ENCODE measurements around the gene NUTM2F.
"Not testable (repeated sequence)": the region's sequence is repeated elsewhere in the genome, so short reads cannot be mapped to it uniquely, and the experiment has no call there.

NUTM2F gene, protein sequence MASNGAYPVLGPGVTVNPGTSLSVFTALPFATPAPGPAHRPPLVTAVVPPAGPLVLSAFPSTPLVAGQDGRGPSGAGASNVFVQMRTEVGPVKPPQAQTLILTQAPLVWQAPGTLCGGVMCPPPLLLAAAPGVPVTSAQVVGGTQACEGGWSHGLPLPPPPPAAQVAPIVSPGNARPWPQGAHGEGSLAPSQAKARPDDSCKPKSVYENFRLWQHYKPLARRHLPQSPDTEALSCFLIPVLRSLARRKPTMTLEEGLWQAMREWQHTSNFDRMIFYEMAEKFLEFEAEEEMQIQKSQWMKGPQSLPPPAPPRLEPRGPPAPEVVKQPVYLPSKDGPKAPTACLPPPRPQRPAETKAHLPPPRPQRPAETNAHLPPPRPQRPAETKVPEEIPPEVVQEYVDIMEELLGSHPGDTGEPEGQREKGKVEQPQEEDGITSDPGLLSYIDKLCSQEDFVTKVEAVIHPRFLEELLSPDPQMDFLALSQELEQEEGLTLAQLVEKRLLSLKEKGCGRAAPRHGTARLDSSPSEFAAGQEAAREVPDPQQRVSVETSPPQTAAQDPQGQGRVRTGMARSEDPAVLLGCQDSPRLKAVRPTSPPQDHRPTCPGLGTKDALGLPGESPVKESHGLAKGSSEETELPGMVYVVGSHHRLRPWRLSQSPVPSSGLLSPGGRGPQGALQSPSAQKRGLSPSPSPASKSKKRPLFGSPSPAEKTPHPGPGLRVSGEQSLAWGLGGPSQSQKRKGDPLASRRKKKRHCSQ

DNA sequence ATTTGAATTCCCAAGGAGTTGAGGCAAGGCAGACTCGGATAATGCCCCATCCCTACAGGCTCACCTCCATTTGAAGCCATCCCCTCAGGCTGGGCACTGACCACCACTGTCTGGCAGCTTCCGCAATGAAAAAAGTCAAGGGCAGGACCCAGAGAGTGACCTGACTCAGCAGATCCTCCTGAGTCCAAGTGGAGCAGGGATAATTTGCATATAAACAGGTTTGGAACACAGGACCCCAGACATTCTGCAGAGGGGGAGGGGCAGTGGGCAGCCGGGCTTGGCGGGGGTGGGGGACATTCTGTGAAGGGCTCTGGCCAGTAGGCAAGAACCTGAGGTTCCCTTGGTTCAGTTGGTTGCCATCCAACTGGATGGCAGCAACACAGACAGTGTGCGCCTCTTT is at the start of gene NUTM2F:
Gene NUTM2F, minus strand, starts transcription at position 101 of the 400 bp plus-strand sequence. Its CDS starts 21 bp downstream, at position 80.
- not testable (repeated sequence) for DNase-seq (ENCODE audit: low spot score)

DNA sequence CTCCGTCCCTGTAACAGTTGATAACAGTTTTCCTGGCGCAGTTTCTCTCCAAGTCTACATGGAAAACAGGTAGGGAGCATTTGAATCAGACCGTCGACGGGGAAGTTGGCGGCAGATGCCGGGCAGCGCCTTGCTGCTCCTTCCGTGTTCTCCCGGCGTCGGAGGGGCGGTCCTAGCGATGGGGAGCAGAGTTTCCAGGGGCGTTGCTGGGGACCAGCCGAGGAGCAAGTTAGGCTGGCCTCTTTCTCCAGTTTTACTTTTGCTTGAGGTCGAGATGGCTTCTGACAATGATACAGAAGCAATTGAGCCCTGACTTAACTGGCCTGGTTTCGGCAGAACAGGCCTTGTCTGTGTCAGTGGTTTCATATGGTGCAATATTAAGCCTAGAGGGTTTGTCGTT is 46.8 kb upstream of the NUTM2F start:
- DNase-seq (ENCODE audit: low spot score): not testable (repeated sequence)

DNA sequence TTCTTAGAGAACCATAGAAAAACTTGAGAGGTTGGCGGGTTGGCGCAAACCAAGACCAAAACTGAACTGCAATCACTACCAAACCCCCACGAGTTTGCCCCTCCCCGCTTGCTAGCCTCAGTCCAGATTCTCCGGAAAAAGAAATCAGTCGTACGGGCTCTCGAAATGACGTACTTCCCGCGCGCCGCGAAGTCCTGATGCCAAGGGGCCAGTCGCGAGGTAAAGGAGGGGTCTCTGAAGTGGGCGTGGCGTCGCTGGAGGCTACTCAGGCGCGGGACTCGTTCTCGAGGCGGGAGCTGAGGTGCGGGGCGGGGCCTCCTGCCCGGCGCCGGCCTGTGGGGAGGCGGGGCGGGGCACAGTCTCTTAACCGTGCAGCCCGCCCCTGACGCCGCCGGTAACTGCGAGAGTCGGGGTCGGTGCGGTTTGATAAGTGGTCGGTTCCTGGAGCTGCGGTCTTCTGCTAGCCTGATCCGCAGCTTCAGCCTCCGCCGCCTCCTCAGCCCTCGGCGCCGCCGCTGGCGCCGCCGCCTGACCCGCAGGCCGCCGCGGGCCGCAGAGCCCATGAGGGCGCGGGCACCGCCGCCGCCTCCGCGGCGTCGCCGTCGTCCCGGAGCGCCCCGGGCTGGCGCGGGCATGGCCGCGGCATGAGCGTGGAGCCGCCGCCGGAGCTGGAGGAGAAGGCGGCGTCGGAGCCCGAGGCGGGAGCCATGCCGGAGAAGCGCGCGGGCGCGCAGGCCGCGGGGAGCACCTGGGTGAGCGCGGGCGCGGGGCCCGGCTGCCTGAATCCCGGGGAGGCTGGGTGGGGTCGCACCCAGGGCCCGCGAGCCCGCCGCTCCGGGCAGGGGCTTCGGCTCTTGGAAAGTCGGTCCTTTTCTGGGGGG is 46.0 kb upstream of the NUTM2F start:
- peak; percentile 88 for DNase-seq (ENCODE audit: low spot score)

DNA sequence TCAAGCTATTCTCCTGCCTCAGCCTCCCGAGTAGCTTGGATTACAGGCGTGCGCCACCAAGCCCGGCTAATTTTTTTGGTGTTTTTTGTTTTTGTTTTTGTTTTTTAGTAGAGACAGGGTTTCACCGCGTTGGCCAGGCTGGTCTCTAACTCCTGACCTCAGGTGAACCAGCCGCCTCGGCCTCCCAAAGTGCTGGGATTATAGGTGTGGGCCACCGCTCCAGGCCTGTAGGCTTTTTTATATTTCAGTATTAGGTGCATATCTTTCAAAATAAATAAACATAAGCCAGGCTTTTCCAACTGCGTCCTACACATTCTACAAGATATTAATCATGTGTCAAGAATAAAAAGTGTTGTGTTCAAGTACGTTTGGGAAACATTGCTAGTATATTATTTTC is 45.3 kb upstream of the NUTM2F start:
- not testable (repeated sequence) for DNase-seq (ENCODE audit: low spot score)

DNA sequence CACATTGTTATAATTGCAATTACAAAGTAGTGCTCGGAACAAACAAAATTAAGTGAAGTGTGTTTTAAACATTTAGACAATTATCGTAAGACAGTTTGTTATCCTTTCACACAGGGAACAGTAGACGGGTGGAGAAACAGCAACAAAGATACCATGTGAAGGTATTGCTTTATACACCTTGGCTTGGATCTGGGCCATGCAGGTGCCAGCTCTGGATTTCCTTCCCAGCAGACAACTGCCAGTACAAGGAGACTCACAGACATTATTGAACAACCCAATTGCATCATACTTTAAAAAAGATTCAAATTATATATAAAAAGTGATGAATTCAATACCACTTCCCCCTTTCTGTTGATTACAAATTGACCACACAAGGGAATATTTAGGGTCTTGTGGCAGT is 41.8 kb upstream of the NUTM2F start:
- DNase-seq (ENCODE audit: low spot score): not testable (repeated sequence)

DNA sequence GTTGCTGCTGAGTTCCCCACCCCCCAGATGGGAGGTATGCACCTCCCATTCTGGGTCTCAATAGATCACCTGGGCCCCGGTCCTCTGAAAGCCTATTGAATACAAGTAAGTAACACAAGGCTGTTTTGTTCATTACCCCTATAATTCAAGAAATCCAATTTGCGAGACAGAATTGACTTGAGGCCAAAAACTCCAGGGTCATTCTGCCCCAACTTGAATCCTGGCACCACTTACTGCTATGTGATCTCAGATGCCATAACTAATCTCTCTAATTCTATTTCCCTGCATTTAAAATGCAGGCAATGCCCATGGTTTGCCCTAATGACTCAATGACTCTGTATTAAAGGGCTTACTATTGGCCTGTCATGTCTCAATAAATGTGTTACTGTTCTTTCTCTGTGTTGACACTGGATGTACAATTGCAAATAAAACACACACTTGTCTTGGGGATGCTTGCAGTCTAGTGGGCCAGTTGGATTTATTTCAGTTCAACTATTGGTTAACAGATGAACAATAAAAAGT is 35.7 kb upstream of the NUTM2F start:
- DNase-seq (ENCODE audit: low spot score): not testable (repeated sequence)

DNA sequence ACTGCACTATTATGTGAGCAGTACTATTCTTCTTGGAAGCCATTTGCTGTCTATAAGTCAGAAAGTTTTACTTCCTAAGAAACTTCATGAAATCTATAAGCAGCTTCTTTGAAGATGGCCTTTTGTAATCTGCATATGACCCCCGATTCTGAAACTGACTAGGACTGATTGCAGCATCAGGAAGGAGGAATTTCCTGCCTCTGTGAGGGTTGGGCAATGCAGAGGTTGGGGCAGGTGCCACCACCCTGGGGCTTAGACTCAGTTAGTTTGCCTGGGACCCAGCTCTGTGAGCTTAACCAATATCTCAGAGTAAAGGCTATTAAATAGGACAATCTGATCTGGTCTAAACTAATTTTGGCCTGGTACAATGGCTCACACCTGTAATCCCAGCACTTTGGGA is 28.7 kb upstream of the NUTM2F start:
- not testable (repeated sequence) for DNase-seq (ENCODE audit: low spot score)

DNA sequence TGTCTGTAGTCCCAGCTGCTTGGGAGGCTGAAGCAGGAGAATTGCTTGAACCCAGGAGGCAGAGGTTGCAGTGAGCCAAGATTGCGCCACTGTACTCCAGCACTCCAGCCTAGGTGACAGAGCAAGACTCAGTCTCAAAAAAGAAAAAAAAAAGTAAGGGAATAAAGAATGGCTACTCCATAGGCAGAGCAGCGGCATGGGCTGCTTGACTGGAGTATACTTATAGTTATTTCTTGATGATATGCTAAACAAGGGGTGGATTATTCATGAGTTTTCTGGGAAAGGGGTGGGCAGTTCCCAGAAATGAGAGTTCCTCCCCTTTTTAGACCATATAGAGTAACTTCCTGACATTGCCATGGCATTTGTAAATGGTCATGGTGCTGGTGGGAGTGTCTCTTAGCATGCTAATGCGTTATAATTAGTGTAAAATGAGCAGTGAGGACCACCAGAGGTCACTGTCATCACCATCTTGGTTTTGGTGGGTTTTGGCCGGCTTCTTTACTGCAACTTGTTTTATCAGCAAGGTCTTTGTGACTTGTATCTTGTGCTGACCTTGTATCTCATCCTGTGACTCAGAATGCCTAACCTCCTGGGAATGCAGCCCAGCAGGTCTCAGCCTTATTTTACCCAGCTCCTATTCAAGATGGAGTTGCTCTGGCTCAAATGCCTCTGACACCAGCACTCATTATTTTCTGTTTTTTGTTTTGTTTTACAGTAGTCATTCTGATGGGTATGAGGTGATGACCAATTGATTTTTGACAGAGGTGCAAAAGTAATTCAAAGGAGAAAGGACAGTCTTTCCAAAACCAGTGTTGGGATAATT is 23.7 kb upstream of the NUTM2F start:
- not testable (repeated sequence) for DNase-seq (ENCODE audit: low spot score)

DNA sequence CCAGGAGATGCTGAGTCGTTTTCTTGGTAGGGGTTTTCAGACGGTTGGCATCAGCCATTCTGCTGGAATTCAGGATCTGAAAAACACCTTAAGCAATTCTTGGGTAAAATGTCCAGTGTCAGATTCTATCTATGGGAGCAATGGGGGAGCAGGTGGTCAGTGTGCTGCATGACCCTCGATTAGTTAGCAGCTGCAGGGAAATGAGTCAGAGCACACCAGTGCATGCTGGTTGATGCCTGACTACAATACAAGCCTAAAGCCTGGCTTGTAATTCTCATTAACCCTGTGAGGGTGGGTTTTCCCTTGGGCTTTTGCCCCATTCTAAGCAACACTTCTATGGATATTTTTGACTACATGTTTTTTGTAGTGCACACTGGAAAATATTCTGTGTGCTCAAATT is 20.3 kb upstream of the NUTM2F start:
- not testable (repeated sequence) for DNase-seq (ENCODE audit: low spot score)

DNA sequence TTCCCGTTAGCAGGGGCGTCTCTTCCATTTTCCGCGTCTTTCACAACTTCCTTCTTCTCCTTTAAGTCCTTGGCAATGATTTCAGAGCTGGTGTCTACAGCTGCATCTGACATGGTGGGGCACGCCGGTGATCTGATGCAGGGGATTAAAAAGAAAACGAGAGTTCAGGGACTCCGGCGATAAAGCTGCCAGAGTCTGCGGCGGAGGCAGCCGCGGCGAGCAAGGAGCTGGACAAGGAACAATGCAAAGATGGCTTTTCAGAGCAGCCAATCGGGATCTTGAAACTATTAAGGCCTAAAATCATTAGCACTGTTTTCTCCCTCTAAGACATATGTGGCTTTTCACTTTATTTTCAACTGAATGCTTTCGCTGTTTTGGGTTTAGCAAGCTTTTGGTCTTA is 19.0 kb upstream of the NUTM2F start:
- not testable (repeated sequence) for DNase-seq (ENCODE audit: low spot score)

DNA sequence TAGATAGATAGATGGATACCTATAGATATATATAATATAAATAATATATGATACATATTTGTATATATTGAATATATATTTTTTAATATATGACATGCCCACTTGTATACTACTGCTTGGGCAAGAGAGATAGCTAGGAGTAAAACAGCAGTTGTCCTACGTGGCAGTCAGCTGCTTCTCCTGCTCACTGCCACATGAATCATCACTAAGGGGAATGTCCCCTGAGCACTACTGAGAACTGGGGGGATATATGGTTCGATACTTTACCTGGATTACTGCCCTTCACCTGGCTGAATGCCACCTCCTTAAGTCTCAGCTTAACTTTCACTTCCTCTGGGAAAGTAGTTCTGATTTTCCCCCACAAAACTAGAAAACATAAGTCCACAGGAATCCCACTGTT is 13.3 kb upstream of the NUTM2F start:
- DNase-seq (ENCODE audit: low spot score): not testable (repeated sequence)

DNA sequence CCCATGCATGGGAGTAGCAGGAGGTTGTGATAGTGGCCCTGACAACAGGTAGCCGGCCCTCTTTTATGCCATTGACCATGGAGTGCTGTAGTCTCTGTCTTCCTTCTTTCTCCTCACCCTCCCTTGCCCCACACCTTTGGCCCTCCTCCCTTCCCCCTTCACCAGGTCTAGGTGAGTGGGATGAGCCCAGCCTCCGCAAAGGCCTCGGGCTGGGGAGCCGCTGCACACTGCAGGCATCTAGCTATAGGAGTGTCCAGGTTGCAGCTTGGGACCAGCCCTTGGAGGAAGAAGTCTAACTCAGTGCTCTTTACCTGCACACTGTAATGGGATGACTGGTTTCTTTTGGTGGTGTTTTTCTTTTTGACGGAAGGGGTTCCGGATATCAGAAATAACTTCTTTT is 12.3 kb upstream of the NUTM2F start:
- not testable (repeated sequence) for DNase-seq (ENCODE audit: low spot score)

DNA sequence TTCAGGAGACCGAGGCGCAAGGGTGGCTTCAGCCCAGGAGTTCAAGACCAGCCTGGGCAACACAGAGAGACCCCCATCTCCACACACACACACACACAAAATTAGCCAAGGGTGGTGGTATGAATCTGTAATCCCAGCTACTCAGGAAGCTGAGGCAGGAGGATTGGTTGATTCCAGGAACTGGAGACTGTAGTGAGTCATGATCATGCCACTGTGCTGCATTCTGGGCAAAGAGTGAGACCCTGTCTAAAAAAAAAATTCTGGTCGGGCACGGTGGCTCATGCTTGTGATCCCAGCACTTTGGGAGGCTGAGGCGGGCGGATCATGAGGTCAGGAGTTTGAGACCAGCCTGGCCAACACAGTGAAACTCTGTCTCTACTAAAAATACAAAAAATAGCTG is 11.2 kb upstream of the NUTM2F start:
- DNase-seq (ENCODE audit: low spot score): not testable (repeated sequence)

DNA sequence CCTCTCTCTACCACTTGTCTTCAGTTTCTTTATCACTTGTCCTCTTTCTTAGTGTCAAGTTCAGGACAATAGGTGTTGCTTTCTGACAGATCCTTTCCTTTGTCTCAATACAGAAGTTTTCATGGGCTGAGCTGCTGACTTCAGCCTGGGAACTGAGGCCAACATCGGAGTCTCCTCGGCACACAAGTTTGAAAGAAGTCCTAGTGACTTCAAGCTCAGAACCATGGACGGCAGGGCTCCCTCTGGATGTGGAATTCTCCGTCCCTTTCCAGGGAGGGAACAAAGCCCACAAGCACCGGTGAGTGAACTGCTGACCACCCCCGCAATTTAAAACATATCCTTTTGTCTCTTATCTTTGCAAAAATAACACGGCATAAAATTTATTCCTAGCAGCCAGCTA is 10.3 kb upstream of the NUTM2F start:
- DNase-seq (ENCODE audit: low spot score): not testable (repeated sequence)

DNA sequence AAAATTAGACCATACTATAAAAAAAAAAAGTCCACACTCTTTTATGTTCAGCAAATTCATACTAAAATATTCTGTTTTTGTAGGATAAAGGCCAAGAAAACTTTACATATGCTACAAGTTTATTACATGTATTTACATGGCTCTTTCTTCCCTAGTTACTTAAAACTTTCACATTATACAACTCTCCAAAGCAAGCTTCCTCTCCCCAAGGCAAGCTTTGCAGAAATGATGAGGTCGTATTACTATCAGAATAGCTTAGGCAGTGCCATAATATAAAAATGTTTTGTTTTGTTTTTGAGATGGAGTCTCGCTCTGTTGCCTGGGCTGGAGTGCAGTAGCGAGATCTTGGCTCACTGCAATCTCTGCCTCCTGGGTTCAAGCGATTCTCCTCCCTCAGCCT is 8.0 kb upstream of the NUTM2F start:
- DNase-seq (ENCODE audit: low spot score): not testable (repeated sequence)

DNA sequence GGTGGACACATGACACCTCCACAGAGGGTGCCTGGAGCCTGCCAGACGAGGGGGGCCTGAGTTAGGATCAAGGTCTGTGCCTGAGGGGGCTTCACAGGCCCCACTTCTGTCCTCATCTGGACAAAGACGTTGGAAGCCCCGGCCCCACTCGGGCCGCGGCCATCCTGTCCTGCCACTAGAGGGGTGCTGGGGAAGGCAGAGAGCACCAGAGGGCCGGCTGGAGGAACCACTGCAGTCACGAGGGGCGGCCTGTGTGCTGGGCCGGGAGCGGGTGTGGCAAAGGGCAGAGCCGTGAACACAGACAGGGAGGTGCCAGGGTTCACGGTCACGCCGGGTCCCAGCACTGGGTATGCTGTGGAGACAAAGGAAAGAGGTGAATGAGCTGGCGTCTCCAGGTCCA is 2.9 kb downstream of the NUTM2F start:
- DNase-seq (ENCODE audit: low spot score): not testable (repeated sequence)

DNA sequence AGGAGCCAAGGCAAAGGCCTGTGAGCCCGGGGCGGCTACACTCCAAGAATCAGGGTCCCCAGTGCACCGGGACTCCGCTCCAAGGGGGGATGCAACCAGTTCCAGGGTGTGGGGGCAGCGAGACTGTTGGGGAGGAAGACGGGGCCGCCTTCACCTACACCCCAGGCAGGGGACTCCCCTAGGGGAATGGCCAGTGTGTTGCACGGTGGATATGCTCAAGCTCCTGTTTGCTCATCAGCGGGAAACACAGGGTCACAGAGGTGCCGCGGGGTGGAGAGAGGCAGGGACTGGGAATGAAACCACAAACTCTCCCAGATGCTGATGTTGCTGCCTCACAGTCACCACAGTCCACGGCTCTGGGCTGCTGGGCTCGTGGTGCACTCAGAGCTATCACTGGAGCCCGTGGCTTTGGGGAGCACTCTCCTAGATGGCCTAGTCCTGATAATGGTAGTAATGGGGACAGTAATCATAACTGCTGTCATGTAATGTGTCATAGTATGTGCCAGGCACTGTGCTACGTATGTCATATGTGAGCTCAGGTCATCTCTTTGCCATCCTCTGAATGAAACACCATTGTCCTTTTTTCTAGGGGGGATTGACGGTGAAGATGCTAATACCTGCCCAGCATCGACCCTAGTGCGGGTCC is 5.2 kb downstream of the NUTM2F start:
- DNase-seq (ENCODE audit: low spot score): not testable (repeated sequence)

DNA sequence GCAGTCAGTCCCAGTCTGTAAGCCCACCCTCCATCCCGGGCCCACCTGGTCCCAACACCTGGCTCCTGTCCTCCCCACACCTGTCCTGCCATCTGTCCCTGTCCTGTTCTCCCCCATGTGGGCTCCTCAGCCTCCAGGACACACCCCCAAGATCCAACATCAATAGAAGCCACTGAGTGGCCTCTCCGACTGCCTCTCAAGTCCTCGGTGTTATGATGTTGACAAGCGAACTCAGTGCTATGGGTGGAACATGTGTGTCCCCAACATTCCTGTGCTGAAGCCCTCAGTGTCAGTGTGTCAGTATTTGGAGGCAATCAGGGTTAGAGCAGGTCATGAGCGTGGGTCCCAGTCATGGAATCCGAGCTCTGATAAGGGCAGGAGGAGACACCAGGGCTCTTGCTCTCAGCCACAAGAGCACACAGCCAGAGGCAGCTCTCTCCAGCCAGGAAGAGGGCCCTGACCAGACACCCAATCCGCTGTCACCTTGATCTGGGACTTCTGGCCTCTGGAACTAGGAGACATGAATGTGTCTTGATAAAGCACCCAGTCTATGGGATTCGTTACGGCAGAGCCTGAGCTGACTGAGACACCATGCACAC is 6.0 kb downstream of the NUTM2F start:
- DNase-seq (ENCODE audit: low spot score): not testable (repeated sequence)

DNA sequence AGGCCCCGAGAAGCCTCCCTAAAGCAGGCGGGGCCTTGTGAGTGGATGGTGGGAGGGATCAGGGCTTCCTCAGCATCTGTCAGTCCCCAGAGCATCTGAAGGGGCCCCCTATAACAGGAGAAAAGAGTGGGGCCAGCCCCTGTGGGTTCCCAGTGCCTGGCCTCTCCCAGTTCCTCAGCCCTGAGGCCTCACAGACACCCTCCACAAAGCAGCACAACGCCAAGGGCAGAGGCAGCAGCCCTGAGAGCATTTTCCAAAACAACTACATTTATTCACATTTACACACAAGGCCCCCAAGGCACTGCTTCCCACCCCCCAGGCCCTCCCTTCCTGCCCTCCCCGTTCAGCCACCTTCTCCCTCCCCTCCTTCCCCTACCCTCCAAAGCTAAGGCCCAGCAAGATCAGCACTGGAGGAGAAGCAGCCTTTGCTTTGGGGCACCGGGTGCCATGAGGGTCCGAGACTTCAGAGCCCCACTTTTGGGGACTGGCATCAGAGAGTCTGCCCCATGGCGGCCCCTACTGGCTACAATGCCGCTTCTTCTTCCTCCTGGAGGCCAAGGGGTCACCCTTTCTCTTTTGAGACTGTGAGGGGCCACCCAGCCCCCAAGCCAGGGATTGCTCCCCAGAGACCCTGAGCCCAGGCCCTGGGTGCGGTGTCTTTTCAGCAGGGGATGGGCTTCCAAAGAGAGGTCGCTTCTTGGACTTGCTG is 10.3 kb downstream of the NUTM2F start:
- not testable (repeated sequence) for DNase-seq (ENCODE audit: low spot score)

Data from CD4-positive, alpha-beta T cell treated with Interleukin-15 for 4 hours (primary cell).